Ovary (tissue), 3 donors: ENCODE measurements around the gene OBSCN.

Experiments used
- EP300 ChIP-seq: sonication (generic); formaldehyde crosslinking; IDR thresholded peaks from one replicate; pipeline ENCODE4 v1.6.1; 2017; ENCODE audit warnings: antibody characterized with exemption
- POLR2A ChIP-seq: fragments of 450-650 bp; IDR thresholded peaks from one replicate; pipeline ENCODE4 v1.6.1; 2017; ENCODE audit warnings: antibody characterized with exemption, mild to moderate bottlenecking, moderate library complexity
- TF ChIP-seq, protein P1 (sequence below), 3 donors: fragments of 450-650 bp in 2 of 3; fragments of 200-600 bp in 1 of 3; IDR thresholded peaks; one replicate each; pipeline versions ENCODE4 v1.5.1 to v1.8.0; 2016 to 2022; ENCODE audit warnings: antibody characterized with exemption in 3 of 3, mild to moderate bottlenecking in 1 of 3
- donor health status: DM: no; HTN: no; CAD: no.

- TF ChIP-seq, protein P1, sequence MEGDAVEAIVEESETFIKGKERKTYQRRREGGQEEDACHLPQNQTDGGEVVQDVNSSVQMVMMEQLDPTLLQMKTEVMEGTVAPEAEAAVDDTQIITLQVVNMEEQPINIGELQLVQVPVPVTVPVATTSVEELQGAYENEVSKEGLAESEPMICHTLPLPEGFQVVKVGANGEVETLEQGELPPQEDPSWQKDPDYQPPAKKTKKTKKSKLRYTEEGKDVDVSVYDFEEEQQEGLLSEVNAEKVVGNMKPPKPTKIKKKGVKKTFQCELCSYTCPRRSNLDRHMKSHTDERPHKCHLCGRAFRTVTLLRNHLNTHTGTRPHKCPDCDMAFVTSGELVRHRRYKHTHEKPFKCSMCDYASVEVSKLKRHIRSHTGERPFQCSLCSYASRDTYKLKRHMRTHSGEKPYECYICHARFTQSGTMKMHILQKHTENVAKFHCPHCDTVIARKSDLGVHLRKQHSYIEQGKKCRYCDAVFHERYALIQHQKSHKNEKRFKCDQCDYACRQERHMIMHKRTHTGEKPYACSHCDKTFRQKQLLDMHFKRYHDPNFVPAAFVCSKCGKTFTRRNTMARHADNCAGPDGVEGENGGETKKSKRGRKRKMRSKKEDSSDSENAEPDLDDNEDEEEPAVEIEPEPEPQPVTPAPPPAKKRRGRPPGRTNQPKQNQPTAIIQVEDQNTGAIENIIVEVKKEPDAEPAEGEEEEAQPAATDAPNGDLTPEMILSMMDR (IDR thresholded peaks at IDR 0.05): no peak
- no peak for TF ChIP-seq POLR2A
- no peak for TF ChIP-seq EP300
These were observed 139.3 kb downstream of the OBSCN start for GRCh38 chr1:228347181-228347580.
